ENCODE measurements around the gene PPP3CA.

DNA sequence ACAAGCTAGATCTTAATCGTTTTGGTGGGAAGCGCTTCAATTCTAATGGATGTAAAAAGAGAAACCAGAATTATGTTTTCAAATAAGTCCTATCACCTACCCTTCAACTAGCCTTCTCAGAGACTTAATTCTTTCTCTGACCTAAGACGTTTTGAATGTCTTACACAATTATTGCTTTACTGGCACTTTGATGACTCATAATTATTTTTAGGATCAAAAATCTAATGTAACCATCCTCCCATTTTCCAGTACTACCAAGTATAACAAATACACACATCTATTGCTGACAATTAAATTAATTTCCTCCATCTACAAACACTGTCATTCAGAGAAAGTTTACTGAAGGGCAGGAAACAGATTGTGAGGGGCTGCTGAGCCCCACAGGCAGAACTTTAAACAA lies 108.6 kb downstream of the PPP3CA start:
- TF ChIP-seq, protein P1, sequence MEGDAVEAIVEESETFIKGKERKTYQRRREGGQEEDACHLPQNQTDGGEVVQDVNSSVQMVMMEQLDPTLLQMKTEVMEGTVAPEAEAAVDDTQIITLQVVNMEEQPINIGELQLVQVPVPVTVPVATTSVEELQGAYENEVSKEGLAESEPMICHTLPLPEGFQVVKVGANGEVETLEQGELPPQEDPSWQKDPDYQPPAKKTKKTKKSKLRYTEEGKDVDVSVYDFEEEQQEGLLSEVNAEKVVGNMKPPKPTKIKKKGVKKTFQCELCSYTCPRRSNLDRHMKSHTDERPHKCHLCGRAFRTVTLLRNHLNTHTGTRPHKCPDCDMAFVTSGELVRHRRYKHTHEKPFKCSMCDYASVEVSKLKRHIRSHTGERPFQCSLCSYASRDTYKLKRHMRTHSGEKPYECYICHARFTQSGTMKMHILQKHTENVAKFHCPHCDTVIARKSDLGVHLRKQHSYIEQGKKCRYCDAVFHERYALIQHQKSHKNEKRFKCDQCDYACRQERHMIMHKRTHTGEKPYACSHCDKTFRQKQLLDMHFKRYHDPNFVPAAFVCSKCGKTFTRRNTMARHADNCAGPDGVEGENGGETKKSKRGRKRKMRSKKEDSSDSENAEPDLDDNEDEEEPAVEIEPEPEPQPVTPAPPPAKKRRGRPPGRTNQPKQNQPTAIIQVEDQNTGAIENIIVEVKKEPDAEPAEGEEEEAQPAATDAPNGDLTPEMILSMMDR (IDR thresholded peaks at IDR 0.05): no peak
- peak in 2 of 4 donors; percentile 18 to 25 for TF ChIP-seq POLR2AphosphoS5 (IDR thresholded peaks at IDR 0.05)
